GM18907 (cell line): Measurements from ENCODE around the gene SETBP1.

Experiments used
- ATAC-seq: cut with Tn5 transposase; IDR thresholded peaks from one replicate; pipeline ENCODE4 v1.9.1; 2021; ENCODE audit warnings: mild to moderate bottlenecking, moderate library complexity; ENCODE audit not compliant: unreplicated experiment

Gene SETBP1

DNA sequence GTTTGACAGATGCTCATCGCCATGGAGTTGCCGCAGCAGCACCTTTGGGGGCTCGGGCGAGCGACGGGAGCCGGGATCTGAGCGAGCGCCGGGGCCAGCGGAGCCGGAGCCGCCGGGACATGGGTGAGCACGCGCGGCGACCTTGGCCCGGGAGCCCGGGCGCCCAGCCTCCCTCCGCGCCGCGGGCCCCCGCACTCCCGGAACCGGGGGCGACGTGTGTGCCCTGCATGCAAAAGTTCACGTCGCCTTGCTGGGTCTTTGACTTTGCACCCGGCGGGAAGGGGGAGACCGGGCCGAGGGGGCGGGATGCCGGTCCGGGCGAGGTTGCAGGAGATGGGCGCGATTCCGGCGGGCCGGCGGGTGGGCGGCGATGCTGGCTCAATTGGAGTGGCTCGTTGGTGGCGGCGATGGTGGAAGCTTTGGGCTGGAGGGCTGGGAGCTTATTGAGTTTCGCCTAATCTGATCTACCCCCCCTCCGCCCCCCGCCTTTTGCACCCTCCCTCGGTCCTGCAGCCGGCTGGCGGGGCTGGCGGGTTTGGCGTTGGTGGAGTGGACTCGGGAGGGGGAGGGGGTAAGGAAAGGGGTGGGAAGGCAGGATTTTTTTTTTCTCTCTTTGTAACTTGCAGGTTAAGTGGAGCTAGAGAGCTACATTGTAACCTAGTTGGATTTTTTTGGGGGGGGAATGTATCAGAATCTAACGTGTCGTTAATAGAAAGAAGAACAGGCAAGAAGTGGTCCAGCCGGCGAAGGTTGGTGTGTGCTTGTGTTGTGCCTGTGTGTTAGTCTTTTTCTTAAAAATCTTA is at the start of gene SETBP1:
TSS of gene SETBP1 (plus strand) at position 616 of the 803 bp plus-strand sequence. CDS start 20,459 bp downstream, outside the sequence.
- no peak for ATAC-seq

DNA sequence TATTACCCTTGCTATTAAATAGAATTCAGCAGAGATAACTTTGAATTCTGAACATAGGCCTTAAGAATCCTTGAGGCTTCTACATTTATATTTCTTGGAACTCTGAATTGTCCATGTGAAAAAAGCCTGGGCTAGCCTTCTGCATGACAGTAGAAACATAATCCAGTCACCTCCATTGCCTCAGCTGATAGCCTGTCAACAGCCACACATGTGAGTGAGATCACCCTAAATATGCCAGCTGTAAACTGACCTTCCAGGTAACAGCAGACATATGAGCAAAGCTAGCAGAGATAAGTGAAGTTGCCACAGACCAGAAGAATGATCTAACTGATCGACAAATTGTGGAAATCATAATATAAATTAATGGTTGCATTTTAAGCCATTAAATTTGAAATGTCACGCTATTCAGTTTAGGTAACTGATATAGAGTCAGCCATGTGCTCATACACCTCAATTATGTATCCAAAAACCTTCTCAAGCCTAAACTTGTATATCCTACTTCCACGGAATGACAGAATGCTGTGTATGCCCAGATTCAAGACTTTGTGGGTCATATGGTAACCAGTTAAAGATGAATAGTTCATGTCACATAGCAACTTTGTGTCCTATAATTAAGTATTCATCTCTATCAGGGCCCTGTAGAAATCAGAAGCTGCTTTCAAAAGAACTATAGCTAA is 48.1 kb upstream of the SETBP1 start:
- no peak for ATAC-seq

DNA sequence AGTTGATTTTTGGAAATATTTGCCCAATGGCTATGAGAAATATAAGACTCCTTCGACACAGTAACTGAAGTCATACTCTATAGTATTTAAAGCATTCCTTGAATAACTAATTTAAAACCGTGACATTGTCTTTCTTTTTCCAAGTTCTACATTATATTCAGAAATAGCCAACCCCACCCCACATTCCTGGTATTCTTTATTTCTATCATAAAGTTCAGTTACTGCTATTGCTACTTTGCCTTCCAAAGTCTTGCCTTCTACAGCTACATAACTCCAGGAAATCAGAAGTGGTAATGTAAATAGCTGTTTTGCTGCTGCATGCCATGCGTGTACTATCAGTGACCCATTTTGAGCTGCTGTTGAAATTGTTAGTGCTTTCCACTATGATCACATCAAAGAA is 45.1 kb upstream of the SETBP1 start:
- no peak for ATAC-seq

DNA sequence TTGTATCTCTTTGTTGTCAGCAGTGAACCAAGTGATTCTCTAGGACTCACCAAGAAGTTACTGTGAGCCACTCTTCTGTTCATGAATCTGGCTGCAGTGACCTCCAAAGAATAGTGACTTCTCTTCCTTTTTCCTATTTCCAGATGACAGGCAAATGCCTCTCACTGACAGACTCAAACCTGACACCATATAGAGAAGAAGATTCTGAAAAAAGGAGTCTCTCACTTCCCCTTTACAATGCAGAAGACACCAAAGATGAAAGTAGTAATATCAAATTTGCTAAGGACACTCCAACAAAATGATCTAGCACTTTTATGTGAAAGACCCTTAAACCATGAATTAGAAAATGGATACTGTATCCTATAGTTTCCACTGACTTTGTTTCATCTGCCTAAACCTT is 44.4 kb upstream of the SETBP1 start:
- ATAC-seq: peak; percentile 71

DNA sequence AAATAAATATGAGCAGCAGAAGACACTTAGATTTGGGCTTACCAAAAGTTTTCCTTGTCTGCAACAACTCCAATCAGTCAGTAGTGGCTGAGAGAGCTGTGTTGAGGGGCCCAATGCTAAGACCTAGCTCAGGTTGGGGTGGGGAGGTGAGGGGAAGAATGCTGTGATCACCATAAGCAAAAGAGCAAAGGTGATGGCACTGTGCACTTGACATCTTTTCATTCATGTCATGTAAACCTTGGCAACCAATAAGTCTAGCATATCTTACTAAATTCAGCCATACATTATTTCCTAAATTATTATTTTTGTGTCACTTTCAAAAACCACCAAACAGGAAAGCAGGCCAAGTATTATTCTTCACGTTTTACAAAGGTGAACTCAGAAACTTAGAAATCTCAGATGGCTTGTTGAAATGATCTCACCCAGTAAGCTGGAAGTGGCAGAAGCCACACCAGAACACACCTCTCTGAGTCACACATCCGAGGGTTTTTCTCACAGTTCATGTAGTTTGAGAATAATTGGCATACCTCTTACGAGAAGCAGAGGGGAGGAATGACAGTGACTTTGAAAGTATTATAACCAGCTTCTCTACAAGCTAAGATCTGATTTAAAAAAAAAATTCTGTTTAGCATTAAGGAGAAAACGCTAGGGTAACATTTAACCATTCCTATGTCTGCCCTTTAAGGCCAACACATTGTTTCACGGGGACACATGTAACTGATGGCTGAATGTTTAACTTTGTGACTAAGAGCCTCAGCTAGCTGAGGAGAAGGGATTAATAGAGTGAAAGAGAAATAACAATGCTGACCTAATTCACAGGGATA is 43.3 kb upstream of the SETBP1 start:
- peak; percentile 50 for ATAC-seq

DNA sequence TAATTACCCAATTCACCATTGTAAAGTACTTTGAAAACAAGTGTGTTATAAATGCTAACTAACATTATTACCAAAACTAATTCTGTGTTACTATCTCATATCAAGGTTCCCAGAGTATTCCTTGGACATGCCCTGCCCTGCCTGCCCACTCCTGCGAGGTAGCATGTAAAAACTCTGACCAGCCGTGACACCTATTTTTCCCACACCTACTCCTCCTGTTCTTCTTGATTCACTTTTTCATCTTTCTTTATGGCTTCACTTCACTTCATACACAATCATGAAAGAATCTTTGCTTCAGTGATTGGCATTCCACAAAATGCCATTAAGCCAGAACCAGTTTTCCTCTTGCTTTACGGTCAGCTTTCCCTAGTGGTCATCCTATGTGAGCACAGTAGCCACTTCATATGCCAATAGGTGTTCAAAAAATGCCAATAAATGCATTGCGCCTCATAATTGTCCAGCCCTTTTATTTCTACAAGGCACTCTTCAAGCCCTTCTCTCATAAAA is 42.6 kb upstream of the SETBP1 start:
- ATAC-seq: no peak

DNA sequence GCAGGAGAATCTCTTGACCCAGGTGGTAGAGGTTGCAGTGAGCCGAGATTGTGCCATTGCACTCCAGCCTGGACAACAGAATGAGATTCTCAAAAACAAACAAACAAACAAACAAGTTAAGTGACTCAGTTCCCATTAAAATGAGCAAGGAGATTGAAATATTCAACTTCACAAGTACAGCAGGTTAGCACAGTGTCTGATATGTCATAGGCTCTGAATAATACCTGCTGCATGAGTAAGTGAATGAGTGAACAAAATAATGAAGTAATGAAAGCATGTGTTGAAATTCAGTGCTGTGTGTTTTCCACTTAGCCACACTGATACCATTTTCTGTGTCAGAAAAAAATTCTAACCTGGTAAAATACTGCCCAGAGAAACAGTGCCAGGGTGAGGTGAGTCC is 41.9 kb upstream of the SETBP1 start:
- ATAC-seq: no peak

DNA sequence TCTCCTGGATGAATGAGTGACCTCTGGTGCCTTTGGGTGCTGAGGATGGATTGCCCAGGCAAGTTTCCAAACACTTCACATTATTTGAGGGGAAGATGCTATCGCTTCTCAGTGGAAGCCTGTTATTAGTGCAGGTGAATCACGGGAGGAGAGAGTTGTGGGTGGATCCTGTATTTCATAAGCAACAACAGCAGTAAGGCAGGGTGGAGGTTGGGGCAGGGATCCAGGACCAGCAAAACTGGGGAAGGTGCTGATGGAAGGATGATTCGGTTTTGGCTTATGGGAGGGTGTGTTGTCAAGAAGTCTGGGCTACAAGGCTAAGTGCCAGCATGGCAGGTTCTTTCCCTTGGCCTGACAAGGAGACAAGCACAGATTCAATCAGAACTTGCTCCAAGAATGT is 37.7 kb upstream of the SETBP1 start:
- no peak for ATAC-seq

DNA sequence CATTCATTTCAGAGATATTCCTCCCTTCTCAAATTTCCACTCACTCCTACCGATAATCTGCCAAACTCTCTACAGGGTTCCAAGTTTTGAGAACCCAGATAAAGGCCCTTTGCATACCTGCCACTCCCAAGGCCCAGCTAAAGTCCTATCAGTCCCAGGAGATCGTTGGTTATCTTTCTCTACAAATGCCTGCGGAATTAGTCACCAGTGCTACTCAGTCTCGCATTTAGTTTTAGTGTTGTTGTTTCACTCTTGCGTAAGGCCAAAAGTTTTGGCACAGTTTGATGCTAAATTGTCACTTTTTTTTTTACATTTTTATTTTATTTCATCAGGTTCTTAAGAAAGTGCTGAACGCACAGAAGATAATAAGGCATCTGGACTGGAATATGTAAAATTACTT is 29.2 kb upstream of the SETBP1 start:
- no peak for ATAC-seq

DNA sequence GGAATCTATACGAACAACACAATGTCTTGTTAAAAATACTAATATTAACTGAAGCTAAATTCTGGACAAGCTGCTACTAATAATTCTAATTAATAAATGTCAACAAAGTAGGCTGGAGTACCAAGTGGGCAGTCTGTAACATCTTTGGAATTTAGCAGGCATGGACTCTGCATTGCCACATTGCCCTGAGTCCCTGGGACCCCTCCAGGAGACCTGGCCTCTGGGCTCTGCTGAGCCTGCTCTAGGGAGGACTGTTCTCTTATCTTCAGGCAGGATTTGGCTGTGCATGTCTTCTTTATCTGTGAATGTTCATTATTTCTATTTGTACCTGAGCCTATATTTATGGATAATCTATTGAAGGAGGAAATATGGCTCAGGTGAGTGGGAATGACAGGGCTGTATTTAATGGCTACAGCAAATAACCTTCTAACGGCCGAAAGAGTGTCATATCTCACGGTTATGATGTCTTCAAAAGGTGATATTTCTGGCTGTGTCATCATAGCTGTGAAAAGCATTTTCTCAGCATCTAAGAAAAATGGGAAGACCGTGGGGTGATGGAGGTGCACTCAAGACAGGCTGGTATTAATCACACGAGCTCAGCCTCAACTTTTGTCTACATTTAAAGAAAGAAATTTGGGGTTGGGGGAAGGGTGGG is 28.6 kb upstream of the SETBP1 start:
- ATAC-seq: no peak

DNA sequence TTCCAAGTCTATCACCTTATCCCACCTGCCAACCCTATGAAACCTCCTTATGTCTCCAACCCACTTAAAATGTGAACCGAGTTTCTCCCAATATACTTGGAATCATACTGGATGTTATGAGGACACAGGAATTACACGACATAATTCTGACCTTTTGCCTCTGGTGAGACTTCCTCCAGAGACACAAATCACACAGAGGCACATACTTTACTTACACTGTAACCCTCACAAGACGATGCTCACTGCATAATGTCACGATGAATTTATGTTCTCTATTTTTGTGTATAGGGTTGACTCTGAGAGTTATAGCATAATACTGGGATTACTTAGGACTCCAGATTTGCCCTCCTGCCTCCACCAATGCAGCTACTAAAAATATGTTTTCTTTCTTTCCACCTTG is 28.0 kb upstream of the SETBP1 start:
- ATAC-seq: no peak

DNA sequence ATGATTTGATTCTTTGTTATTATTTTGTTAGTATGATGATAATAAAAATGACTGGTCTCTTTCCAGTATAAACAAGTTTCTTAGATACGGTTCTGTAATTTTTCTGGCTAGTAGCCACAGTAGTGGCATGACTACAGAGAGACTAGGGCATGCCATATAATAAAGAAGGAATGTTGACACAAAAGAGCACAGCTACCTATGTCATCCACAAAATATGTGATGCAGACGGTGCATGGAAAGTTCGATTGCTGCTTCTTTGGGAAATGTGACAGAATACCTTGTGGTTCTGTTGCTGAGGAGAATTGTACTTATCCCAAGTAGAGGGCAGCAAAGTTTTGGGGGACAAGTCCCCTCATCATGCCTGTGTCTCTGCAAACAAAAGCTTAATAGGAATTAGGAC is 26.1 kb upstream of the SETBP1 start:
- no peak for ATAC-seq

DNA sequence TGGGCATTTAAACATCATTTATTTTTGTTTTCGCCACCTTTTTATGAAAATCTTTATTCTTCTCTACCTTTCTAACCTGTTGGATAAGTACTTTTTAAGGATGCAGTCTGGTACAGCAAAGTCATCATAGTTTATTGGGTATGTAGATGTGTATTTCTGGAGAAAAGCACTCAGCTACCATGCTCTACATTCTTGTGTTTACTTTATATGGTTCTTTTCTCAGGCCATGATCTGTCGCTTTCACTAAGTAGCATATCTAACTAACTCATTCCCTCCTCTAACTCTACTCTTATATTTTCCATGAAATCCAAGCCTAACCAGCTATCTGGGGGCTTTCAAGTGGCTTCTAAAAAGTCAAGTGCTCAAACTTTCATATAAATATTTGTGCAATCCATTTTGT is 25.3 kb upstream of the SETBP1 start:
- no peak for ATAC-seq

DNA sequence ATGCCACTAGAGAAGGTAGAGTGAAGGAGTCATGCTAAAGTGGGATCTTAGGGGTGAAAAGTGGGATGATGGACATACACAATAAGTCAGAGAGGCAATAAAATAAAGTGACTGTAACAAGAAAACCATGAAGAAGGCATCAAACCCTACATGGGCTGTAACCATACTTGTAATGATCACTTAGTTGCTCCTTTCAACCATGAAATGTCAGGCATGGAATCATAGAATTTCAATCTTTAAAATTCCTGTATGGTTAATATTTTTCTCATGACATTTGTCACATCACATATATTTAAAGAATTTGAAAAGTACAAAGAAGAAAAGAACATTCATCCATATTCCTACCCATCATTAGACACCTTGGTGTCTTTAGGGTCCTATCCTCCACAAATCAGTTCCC is 20.9 kb upstream of the SETBP1 start:
- ATAC-seq: no peak

DNA sequence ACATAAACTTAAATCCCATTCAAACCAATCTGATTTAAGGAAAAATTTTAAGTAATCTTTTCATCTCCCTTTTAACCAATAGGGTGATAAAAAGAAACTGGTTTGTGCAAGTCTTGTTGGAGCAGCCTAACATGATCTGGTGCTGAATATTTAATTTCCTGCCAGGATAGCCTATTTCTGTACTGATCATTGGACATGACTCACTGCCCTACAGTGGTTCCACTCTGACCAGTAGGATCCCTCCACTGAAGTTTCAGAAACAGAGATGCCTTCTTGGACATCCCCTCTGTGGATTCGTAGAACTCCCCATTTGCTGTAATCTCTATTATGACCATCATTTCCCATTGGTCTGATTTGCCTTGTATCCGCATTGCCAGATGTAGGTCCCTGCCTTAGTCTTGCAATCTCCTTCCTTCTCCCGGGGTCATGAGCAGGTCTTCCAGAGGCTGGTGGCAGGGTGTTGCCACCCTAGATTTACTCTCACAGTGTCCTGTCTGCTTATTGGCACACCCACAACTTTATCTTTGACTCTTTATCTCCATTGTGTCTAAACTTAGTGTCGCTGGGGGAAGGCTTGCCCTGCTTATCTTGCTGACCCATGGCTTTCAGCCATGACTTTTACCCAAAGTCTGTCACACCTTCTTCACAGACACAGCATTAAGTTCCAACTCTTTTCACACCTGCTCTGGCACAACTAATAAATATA is 12.3 kb upstream of the SETBP1 start:
- no peak for ATAC-seq

DNA sequence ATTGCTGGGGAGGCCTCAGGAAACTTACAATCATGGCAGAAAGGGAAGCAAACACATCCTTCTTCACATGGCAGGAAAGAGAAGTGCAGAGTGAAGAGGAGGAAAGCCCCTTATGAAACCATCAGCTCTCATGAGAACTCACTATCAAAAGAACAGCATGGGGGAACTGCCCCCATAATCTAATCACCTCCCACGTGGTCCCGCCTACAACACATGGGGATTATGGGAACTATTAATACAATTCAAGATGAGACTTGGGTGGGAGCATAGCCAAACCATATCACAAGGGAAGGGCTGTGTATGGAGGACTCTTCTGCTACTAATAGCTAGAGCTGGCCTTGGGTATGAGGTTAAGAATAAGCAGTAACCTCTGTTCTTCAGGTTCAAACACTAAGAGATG is 8.8 kb upstream of the SETBP1 start:
- ATAC-seq: no peak

DNA sequence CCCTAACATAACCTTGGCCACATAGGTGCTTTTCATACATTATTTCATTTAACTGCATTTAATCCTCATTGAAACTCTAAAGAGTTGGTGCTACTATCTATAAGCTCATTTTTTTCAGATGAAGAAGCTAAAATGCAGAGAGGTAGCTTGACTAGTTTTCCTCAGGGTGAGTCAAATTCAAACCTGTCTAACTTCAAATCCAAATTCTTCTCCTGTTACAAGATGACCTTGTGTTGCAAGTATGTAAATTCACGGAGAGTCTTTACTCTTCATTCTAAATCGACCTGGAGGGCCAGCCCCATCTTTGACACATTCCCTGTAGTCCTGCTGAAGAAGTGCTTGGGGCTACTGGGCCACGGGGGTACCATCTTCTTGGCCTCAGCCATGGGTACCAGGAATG is 8.2 kb upstream of the SETBP1 start:
- ATAC-seq: no peak

DNA sequence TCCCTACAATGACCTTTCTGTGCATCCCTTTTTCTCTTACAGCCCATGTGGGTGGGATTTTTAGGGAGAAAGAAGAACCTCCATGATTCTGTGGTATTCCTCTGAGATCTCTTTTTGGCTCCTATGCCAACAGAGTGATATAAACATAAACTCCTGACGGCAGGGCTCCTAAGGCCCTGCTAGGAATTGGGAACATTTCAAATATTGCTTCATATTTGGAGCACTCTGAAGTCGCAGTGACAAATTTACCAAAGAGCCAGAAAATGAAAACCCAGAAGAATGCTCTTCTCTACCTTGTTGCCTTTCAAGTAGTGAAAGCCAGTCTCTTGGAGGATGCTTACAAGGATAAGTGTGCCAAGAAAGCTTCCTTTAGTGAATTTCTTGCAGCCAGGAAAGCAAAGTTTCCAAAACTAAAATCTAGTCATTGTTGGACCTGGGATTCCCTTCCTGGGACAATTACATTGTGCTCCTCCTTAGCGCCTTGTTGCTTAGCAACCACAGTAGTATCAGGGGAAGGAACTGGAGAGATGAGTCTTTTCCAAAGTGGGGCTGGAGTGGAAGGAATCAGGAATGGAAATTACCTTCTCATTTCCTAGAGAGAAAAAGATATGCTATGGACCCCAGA is 7.3 kb upstream of the SETBP1 start:
- no peak for ATAC-seq

DNA sequence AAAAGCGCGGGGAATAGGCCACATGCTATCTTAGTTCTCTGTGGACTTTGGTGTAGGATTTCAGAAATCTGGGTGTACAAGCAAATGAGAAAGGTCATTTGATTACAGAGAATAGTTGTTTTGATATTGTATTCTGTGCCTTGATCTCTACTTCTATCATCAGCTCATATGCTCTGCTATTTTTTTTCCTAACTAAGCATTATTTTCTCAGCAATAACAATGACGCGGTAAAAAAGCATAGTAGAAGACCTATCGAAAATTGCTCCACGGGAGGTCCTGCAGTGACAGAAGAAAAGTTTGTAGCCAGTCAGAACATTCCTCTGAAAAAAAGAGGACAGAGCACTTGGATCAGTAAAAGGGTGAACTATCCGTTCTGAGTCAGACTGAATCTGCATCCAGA is 2.8 kb upstream of the SETBP1 start:
- ATAC-seq: no peak

DNA sequence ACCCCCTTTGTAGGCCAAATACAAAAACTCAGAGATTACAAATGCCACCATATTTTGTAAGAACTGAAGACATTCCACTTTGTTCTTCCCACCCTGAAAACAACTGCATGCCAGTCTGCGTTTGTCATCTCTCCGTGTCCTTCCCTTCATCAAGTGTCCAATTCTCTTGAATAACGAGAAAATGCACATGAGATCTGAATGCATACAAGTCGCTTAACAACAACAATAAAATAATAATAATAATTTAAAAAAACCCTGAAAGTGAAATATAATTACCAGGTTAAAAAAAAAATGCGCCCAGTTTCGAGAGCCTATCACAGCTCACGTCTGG is 2.0 kb upstream of the SETBP1 start:
- no peak for ATAC-seq
